Measurements from ENCODE around the gene C11orf65. TPM values are rescaled to one million over a fixed set of nuclear protein-coding genes. Genes with fewer than 3 reads are reported as not detected.

C11orf65 gene
- total RNA-seq, 1 experiment from 2014 or later: 1.3 TPM

- TF ChIP-seq REST (IDR thresholded peaks at IDR 0.05; ENCODE audit: low read depth): no peak
- no peak for TF ChIP-seq EGR1 (IDR thresholded peaks at IDR 0.05; ENCODE audit: low read depth)
- TF ChIP-seq SRF (IDR thresholded peaks at IDR 0.05; ENCODE audit: low read depth): no peak
These were observed 28.0 kb upstream of the C11orf65 start (continued) for GRCh38 chr11:108495326-108495725.

GRCh38 chr11:108494182-108494581, 26.9 kb upstream of the C11orf65 start:
- intact Hi-C loops (cut with micrococcal nuclease): no loop called here
- H3K27me3 ChIP-seq (ENCODE audit: insufficient read depth, low read length): no peaks in the 10 kb centered on the region
- BruUV-seq (replicated peaks): no TSS peak
- H3K4me1 ChIP-seq (ENCODE audit: control insufficient read depth in 1 of 2, insufficient read depth in 2 of 2, low read length in 2 of 2): peaks cover 12 to 32% of the 10 kb centered on the region in 2 experiments; a peak in 3 of 4 replicates
- H3K4me2 ChIP-seq (ENCODE audit: low read length): no peak overlapping the region
- H4K20me1 ChIP-seq (ENCODE audit: insufficient read depth): no peaks in the 10 kb centered on the region
- no peaks in the 10 kb centered on the region for H3K9me2 ChIP-seq (ENCODE audit: insufficient read depth)
- RAD21 ChIA-PET (ENCODE audit: low non-redundant PET in 1 of 2, low total read pairs in 2 of 2, uncharacterized antibody in 2 of 2, unreplicated experiment in 2 of 2): interaction anchor here in 1 of 2 experiments (0.6 kb wide), 1 partner anchor 351 kb away, joined by 3 read pairs; no protein-coding TSS in a partner anchor
- H3K9ac ChIP-seq (ENCODE audit: low read length): no peak overlapping the region
- H3K9me3 ChIP-seq (ENCODE audit: control insufficient read depth in 1 of 2, insufficient read depth in 1 of 2, low read depth in 1 of 2, low read length in 2 of 2): no peaks in the 10 kb centered on the region
- POLR2A ChIA-PET: no interaction called here
- no peak overlapping the region for H2AFZ ChIP-seq (ENCODE audit: low read depth, low read length, poor library complexity, severe bottlenecking)
- DNase-seq (ENCODE audit: low read depth, low spot score): no peak
- H3K36me3 ChIP-seq (ENCODE audit: control insufficient read depth in 1 of 2, insufficient read depth in 2 of 2, low read length in 2 of 2): no peaks in the 10 kb centered on the region
- ATAC-seq: no peak
- CTCF ChIA-PET: interaction anchor here (0.6 kb wide), 1 partner anchor 185 kb away, joined by 3 read pairs; no protein-coding TSS in a partner anchor
- H3K27ac ChIP-seq (ENCODE audit: low read depth, low read length): no peak overlapping the region
- no peaks in the 10 kb centered on the region for H3K79me2 ChIP-seq (ENCODE audit: insufficient read depth, low read length)
- TF ChIP-seq SRF (IDR thresholded peaks at IDR 0.05; ENCODE audit: low read depth): no peak
- TF ChIP-seq ZFX (IDR thresholded peaks at IDR 0.05): no peak
- no peak for TF ChIP-seq SP1 (IDR thresholded peaks at IDR 0.05; ENCODE audit: low read depth)
- TF ChIP-seq EZH2 (IDR thresholded peaks at IDR 0.05): no peak
- no peak for TF ChIP-seq TCF7L2 (IDR thresholded peaks at IDR 0.05; ENCODE audit: borderline replicate concordance, extremely low read depth, insufficient read depth, insufficient read length)
- TF ChIP-seq CEBPB (IDR thresholded peaks at IDR 0.05; ENCODE audit: low read depth): no peak
- TF ChIP-seq REST (IDR thresholded peaks at IDR 0.05; ENCODE audit: low read depth): no peak
- TF ChIP-seq ATF3 (IDR thresholded peaks at IDR 0.05): no peak
- no peak for TF ChIP-seq EGR1 (IDR thresholded peaks at IDR 0.05; ENCODE audit: low read depth)
- H3K4me3 ChIP-seq (replicated peaks in 1 of 2; ENCODE audit: low read depth in 1 of 2, low read length in 2 of 2): no peak overlapping the region

Measured in HCT116 (cell line).